Osteocyte (in vitro differentiated cells): ENCODE results near the gene ZBTB22. TPM values are rescaled to one million over a fixed set of nuclear protein-coding genes. Genes with fewer than 3 reads are reported as not detected.

Experiments
- DNase-seq: peaks from one replicate; pipeline ENCODE4 v3.0.0; 2021; ENCODE audit warnings: mixed read lengths; ENCODE audit not compliant: unreplicated experiment; ENCODE audit errors: extremely low spot score
- H3K27ac Mint-ChIP-seq: one replicate; pipeline ENCODE4 v1.8.0; 2021; ENCODE audit warnings: mild to moderate bottlenecking, mixed read lengths; ENCODE audit not compliant: unreplicated experiment
- H3K27me3 Mint-ChIP-seq: one replicate; pipeline ENCODE4 v1.8.0; 2021; ENCODE audit warnings: mixed read lengths; ENCODE audit not compliant: unreplicated experiment
- H3K36me3 Mint-ChIP-seq: one replicate; pipeline ENCODE4 v1.8.0; 2021; ENCODE audit warnings: mixed read lengths; ENCODE audit not compliant: unreplicated experiment
- H3K4me1 Mint-ChIP-seq: one replicate; pipeline ENCODE4 v1.8.0; 2021; ENCODE audit warnings: mixed read lengths; ENCODE audit not compliant: unreplicated experiment
- H3K4me3 Mint-ChIP-seq: one replicate; pipeline ENCODE4 v1.8.0; 2021; ENCODE audit warnings: mild to moderate bottlenecking, moderate library complexity, mixed read lengths; ENCODE audit not compliant: unreplicated experiment
- H3K9me3 Mint-ChIP-seq: one replicate; pipeline ENCODE4 v1.8.0; 2021; ENCODE audit warnings: mixed read lengths; ENCODE audit not compliant: unreplicated experiment
- CTCF ChIP-seq: fragments of 200-600 bp; sonication (generic); IDR thresholded peaks from 2 replicates; pipeline ENCODE4 v1.5.0; 2021; ENCODE audit warnings: antibody characterized with exemption, mild to moderate bottlenecking, moderate library complexity
- total RNA-seq: library from RNA; stranded (reverse); gene quantifications from 2 replicates; pipeline ENCODE4 v1.2.1, GENCODE V29; 2021

ZBTB22 gene
- total RNA-seq, 1 donor from 2014 or later = 29.3 TPM

GRCh38 chr6:33319939-33320314, 2.4 kb upstream of the ZBTB22 start:
- Mint-ChIP-seq H3K36me3 (peaks cover 20% of the 10 kb centered on the region), H3K27me3 (no peaks in the 10 kb centered on the region), H3K9me3 (no peaks in the 10 kb centered on the region), H3K4me3 (no peak overlapping the region), H3K4me1 (peaks cover 61% of the 10 kb centered on the region), H3K27ac (no peak overlapping the region)
- no peak for DNase-seq
- no peak for TF ChIP-seq CTCF

DNA sequence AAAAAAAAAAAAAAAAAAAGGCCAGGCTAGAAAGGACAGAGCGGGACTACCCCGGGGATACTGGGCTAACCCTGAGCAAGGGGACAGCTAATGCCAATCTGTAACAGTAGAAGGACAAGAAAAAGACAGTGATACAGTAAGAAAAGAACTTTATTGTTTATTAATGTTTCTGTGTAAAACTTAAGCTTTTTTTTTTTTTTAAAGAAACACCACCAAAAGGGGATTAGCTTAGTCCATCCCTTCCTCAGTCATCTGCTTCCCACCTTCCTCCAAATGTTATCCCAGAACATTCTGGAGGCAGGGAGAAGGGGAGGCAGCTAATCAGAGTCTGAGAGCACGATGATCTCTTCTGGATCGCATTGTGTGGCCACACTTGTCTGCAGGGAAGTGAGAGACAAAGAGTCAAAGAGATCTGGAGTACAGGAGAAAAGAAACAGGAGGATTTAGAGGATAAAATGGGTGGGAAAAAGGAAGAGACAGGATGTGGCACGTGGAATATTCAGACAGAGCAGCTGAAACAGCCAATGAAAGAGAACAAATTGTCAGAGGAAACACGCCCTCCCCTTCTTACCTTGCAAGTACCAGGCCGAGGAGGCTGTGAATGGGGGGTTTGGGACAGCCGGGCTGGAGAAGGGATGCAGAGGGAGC, 1.0 kb upstream of the ZBTB22 start:
- DNase-seq = no peak
- H3K27me3 Mint-ChIP-seq = no peaks in the 10 kb centered on the region
- no peaks in the 10 kb centered on the region for H3K9me3 Mint-ChIP-seq
- peaks cover 20% of the 10 kb centered on the region for H3K36me3 Mint-ChIP-seq
- peak overlapping the region; percentile 99 for H3K27ac Mint-ChIP-seq
- no peak for TF ChIP-seq CTCF
- peak overlapping the region; percentile 95 for H3K4me3 Mint-ChIP-seq
- peaks cover 62% of the 10 kb centered on the region for H3K4me1 Mint-ChIP-seq

DNA sequence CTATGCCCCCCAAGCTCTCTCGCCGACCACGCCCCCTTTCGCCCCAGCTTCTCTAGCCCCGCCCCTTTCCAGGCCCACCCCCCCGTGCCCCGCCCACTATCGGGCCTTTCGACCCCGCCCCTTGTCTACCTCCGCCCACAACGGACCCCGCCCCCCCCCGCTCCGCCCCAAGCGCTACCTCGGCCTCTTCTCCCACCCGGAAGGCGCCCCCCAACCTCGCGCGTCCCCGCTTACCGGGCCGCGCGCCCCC, 200 bp downstream of the ZBTB22 start:
- peaks cover 63% of the 10 kb centered on the region for H3K4me1 Mint-ChIP-seq
- H3K36me3 Mint-ChIP-seq = peaks cover 20% of the 10 kb centered on the region
- H3K9me3 Mint-ChIP-seq = no peaks in the 10 kb centered on the region
- peak overlapping the region; percentile 70 for H3K27ac Mint-ChIP-seq
- DNase-seq = no peak
- TF ChIP-seq CTCF = no peak
- peak overlapping the region; percentile 70 for H3K4me3 Mint-ChIP-seq
- no peaks in the 10 kb centered on the region for H3K27me3 Mint-ChIP-seq

- Mint-ChIP-seq H3K9me3 (no peaks in the 10 kb centered on the region), H3K27ac (peak overlapping the region; percentile 70), H3K4me1 (peaks cover 63% of the 10 kb centered on the region), H3K4me3 (peak overlapping the region; percentile 70), H3K27me3 (no peaks in the 10 kb centered on the region), H3K36me3 (peaks cover 20% of the 10 kb centered on the region)
- DNase-seq = no peak
- TF ChIP-seq CTCF = no peak
Measured at GRCh38 chr6:33316603-33317418, 733 bp downstream of the ZBTB22 start.

- H3K27me3 Mint-ChIP-seq = no peaks in the 10 kb centered on the region
- peak overlapping the region; percentile 99 for H3K27ac Mint-ChIP-seq
- peak overlapping the region; percentile 70 for H3K4me3 Mint-ChIP-seq
- no peak for TF ChIP-seq CTCF
- peaks cover 64% of the 10 kb centered on the region for H3K4me1 Mint-ChIP-seq
- peaks cover 20% of the 10 kb centered on the region for H3K36me3 Mint-ChIP-seq
- no peaks in the 10 kb centered on the region for H3K9me3 Mint-ChIP-seq
- no peak for DNase-seq
Measured at GRCh38 chr6:33315793-33316602, 1.5 kb downstream of the ZBTB22 start.
